Loucy (cell line): ENCODE results near the gene ADSL.

Experiments used
- H2AFZ ChIP-seq: fragments of 200-600 bp; sonication (generic); 2 replicates; pipeline ENCODE4 v1.6.0; 2016; ENCODE audit warnings: antibody characterized with exemption, mild to moderate bottlenecking, low read length, moderate library complexity
- H3F3A ChIP-seq: fragments of 200-600 bp; 2 replicates; pipeline ENCODE4 v1.6.0; 2016; ENCODE audit warnings: antibody characterized with exemption, low read depth, mild to moderate bottlenecking
- H3K27me3 ChIP-seq: fragments of 200-600 bp; sonication (generic); 2 replicates; pipeline ENCODE4 v1.6.1; 2014; ENCODE audit warnings: low read length, mild to moderate bottlenecking; ENCODE audit not compliant: insufficient read depth, poor library complexity, severe bottlenecking
- H3K36me3 ChIP-seq: fragments of 200-600 bp; sonication (generic); 2 replicates; pipeline ENCODE4 v1.6.1; 2016; ENCODE audit warnings: low read length; ENCODE audit not compliant: insufficient read depth
- H3K4me1 ChIP-seq: fragments of 200-600 bp; sonication (generic); 2 replicates; pipeline ENCODE4 v1.5.1; 2014; ENCODE audit warnings: low read length, mild to moderate bottlenecking; ENCODE audit not compliant: insufficient read depth, poor library complexity, severe bottlenecking
- H3K4me2 ChIP-seq: fragments of 200-600 bp; sonication (generic); 2 replicates; pipeline ENCODE4 v1.6.0; 2014; ENCODE audit warnings: antibody characterized with exemption, low read length, low read depth, mild to moderate bottlenecking; ENCODE audit not compliant: poor library complexity, severe bottlenecking
- H3K4me3 ChIP-seq: fragments of 200-600 bp; sonication (generic); 2 replicates; pipeline ENCODE4 v1.5.1; 2014; ENCODE audit warnings: low read length, mild to moderate bottlenecking, mixed read lengths; ENCODE audit not compliant: poor library complexity, severe bottlenecking
- H3K79me2 ChIP-seq: fragments of 200-600 bp; sonication (generic); 2 replicates; pipeline ENCODE4 v1.6.1; 2014; ENCODE audit warnings: low read length; ENCODE audit not compliant: insufficient read depth
- H3K9ac ChIP-seq: fragments of 200-600 bp; sonication (generic); 2 replicates; pipeline ENCODE4 v1.6.0; 2014; ENCODE audit warnings: mild to moderate bottlenecking, low read depth, low read length, moderate library complexity; ENCODE audit not compliant: poor library complexity, severe bottlenecking
- H3K9me2 ChIP-seq: fragments of 200-600 bp; sonication (generic); replicated peaks from 2 replicates; pipeline ENCODE4 v1.6.1; 2016; ENCODE audit warnings: low read depth, low read length, mixed read lengths
- H3K9me3 ChIP-seq: fragments of 200-600 bp; sonication (generic); 2 replicates; pipeline ENCODE4 v1.6.1; 2014; ENCODE audit warnings: mild to moderate bottlenecking, antibody characterized with exemption, low read length, low read depth; ENCODE audit not compliant: insufficient read depth
- H4K20me1 ChIP-seq: fragments of 200-600 bp; sonication (generic); 2 replicates; pipeline ENCODE4 v1.6.0; 2014; ENCODE audit warnings: antibody characterized with exemption, low read length, mild to moderate bottlenecking; ENCODE audit not compliant: insufficient read depth, poor library complexity, severe bottlenecking
- EZH2phosphoT487 ChIP-seq: fragments of 200-600 bp; IDR thresholded peaks from 2 replicates; pipeline ENCODE4 v1.6.1; 2018; ENCODE audit warnings: antibody characterized with exemption, mild to moderate bottlenecking, moderate library complexity, borderline replicate concordance
- TF ChIP-seq, protein P1 (sequence below): fragments of 200-600 bp; sonication (generic); conservative IDR thresholded peaks from 2 replicates; pipeline ENCODE4 v1.5.1; 2014; ENCODE audit warnings: mild to moderate bottlenecking, antibody characterized with exemption, low read length

Gene ADSL

DNA sequence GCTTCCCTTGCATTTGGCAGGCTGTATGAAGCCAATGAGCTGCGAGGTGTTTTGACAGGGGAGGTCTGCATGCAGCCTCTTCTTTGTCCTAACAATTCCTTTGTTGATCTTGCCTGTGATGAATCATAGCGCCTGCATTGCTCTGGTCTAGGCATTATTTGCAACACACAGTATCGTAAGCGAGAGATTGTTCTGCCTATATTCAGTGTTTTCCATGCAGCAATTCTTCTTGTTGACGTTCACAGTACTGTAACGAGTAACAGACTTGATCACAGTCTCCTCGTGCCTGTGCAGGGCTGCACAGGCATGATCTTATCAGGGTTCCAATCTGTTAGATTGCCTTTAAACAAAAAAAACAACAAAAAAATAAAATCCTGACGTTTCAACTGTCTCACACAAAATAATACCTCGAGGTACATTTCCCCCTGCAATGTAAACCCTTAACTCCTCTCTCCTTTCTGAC lies 13.9 kb upstream of the ADSL start:
- peaks cover 74% of the 10 kb centered on the region for H3K4me1 ChIP-seq
- peaks cover 17% of the 10 kb centered on the region; the same call in 1 of the 2 replicates for H3F3A ChIP-seq
- no peaks in the 10 kb centered on the region for H3K36me3 ChIP-seq
- no peaks in the 10 kb centered on the region for H3K9me2 ChIP-seq
- H2AFZ ChIP-seq: no peak overlapping the region
- H3K4me3 ChIP-seq: no peak overlapping the region
- no peaks in the 10 kb centered on the region for H3K79me2 ChIP-seq
- no peaks in the 10 kb centered on the region for H3K27me3 ChIP-seq
- no peak for TF ChIP-seq EZH2phosphoT487
- TF ChIP-seq, protein P1, sequence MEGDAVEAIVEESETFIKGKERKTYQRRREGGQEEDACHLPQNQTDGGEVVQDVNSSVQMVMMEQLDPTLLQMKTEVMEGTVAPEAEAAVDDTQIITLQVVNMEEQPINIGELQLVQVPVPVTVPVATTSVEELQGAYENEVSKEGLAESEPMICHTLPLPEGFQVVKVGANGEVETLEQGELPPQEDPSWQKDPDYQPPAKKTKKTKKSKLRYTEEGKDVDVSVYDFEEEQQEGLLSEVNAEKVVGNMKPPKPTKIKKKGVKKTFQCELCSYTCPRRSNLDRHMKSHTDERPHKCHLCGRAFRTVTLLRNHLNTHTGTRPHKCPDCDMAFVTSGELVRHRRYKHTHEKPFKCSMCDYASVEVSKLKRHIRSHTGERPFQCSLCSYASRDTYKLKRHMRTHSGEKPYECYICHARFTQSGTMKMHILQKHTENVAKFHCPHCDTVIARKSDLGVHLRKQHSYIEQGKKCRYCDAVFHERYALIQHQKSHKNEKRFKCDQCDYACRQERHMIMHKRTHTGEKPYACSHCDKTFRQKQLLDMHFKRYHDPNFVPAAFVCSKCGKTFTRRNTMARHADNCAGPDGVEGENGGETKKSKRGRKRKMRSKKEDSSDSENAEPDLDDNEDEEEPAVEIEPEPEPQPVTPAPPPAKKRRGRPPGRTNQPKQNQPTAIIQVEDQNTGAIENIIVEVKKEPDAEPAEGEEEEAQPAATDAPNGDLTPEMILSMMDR: no peak
- no peaks in the 10 kb centered on the region for H3K9me3 ChIP-seq
- H3K4me2 ChIP-seq: no peak overlapping the region
- peaks cover 5% of the 10 kb centered on the region for H4K20me1 ChIP-seq
- no peak overlapping the region for H3K9ac ChIP-seq

DNA sequence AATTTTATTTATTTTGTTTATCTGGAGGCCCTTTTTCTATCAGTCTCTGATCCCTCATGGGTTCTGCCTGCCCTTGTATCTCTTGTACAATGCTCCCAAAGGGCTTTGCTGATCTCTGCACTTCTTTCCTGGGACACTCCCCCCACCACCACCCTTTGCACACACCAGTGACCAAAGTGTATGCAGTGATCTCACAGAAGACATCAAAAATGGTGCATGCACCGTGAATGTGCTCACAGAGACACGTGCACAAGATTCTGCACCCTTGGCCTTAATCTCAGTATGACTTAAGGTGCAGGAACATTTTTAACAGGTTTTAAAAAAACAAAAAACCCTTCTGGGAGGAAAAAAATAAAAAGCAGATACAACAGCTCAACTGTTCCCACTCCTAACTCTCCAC lies 12.2 kb upstream of the ADSL start:
- H3K79me2 ChIP-seq: no peaks in the 10 kb centered on the region
- H3K36me3 ChIP-seq: no peaks in the 10 kb centered on the region
- H3K27me3 ChIP-seq: no peaks in the 10 kb centered on the region
- TF ChIP-seq, protein P1: no peak
- TF ChIP-seq EZH2phosphoT487: no peak
- H2AFZ ChIP-seq: no peak overlapping the region
- H3K9me3 ChIP-seq: no peaks in the 10 kb centered on the region
- no peak overlapping the region for H3K9ac ChIP-seq
- H3K4me3 ChIP-seq: peak overlapping the region; percentile 19
- no peaks in the 10 kb centered on the region for H3K9me2 ChIP-seq
- H3F3A ChIP-seq: peaks cover 5% of the 10 kb centered on the region; the same call in 1 of the 2 replicates
- peak overlapping the region; percentile 58 for H3K4me2 ChIP-seq
- peaks cover 5% of the 10 kb centered on the region for H4K20me1 ChIP-seq
- peaks cover 57% of the 10 kb centered on the region for H3K4me1 ChIP-seq

DNA sequence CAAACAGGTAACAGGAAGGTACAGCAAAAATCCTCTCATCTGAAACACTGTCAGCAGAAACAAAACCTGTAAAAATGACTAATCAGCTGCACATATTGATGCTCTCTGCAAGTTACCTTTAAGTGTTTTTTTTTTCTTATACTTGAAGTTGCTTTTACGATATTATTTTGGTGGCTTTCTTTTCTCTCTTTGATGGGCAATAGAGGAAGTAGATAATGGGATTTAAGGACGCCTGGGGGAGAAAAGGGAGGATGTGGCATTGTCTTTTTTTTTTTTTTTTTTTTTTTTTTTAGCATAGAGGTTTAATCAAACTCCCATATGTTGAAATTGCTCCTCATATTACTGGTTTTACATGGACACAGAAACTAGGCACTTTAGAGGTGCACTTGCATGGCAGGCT lies 11.4 kb upstream of the ADSL start:
- Histone ChIP-seq H3K9ac (no peak overlapping the region), H4K20me1 (peaks cover 5% of the 10 kb centered on the region), H2AFZ (no peak overlapping the region), H3K9me2 (no peaks in the 10 kb centered on the region), H3K79me2 (no peaks in the 10 kb centered on the region), H3K4me1 (peaks cover 48% of the 10 kb centered on the region), H3F3A (peaks cover 4% of the 10 kb centered on the region; the same call in 1 of the 2 replicates), H3K36me3 (no peaks in the 10 kb centered on the region), H3K9me3 (no peaks in the 10 kb centered on the region), H3K4me3 (peak overlapping the region; percentile 56), H3K4me2 (peak overlapping the region; percentile 58), H3K27me3 (no peaks in the 10 kb centered on the region)
- peak; percentile 76 for TF ChIP-seq EZH2phosphoT487
- TF ChIP-seq, protein P1: no peak
